Measurements from ENCODE around the gene PRKN.

Gene PRKN

GRCh38 chr6:161813156-161813555 is 914.4 kb downstream of the PRKN start:
- TF ChIP-seq ZFX (IDR thresholded peaks at IDR 0.05; ENCODE audit: borderline replicate concordance) = no peak
- no peak for TF ChIP-seq CTCF (IDR thresholded peaks at IDR 0.05)
- H3K27ac ChIP-seq = no peak overlapping the region

- H3K27ac ChIP-seq = no peak overlapping the region
- TF ChIP-seq CTCF (IDR thresholded peaks at IDR 0.05) = no peak
- TF ChIP-seq ZFX (IDR thresholded peaks at IDR 0.05; ENCODE audit: borderline replicate concordance) = no peak
Measured at GRCh38 chr6:161809971-161810370, 917.6 kb downstream of the PRKN start.

- TF ChIP-seq CTCF (IDR thresholded peaks at IDR 0.05) (no peak), ZFX (IDR thresholded peaks at IDR 0.05; ENCODE audit: borderline replicate concordance) (no peak)
Measured at GRCh38 chr6:161804838-161805237, 922.7 kb downstream of the PRKN start.

GRCh38 chr6:161803131-161803530 is 924.4 kb downstream of the PRKN start:
- H3K27ac ChIP-seq = no peak overlapping the region
- TF ChIP-seq ZFX (IDR thresholded peaks at IDR 0.05; ENCODE audit: borderline replicate concordance) (no peak), CTCF (IDR thresholded peaks at IDR 0.05) (no peak)

More at GRCh38 chr6:161804838-161805237, 922.7 kb downstream of the PRKN start:
- no peak overlapping the region for H3K27ac ChIP-seq

GRCh38 chr6:161802231-161802630 is 925.3 kb downstream of the PRKN start:
- H3K27ac ChIP-seq = no peak overlapping the region

GRCh38 chr6:161798844-161799394 is 928.6 kb downstream of the PRKN start:
- no peak overlapping the region for H3K27ac ChIP-seq
- no peak for TF ChIP-seq ZFX (IDR thresholded peaks at IDR 0.05; ENCODE audit: borderline replicate concordance)
- TF ChIP-seq CTCF (IDR thresholded peaks at IDR 0.05) = no peak

More at GRCh38 chr6:161802231-161802630, 925.3 kb downstream of the PRKN start:
- TF ChIP-seq CTCF (IDR thresholded peaks at IDR 0.05) = no peak
- TF ChIP-seq ZFX (IDR thresholded peaks at IDR 0.05; ENCODE audit: borderline replicate concordance) = no peak

- TF ChIP-seq ZFX (IDR thresholded peaks at IDR 0.05; ENCODE audit: borderline replicate concordance) (no peak), CTCF (IDR thresholded peaks at IDR 0.05) (no peak)
- no peak overlapping the region for H3K27ac ChIP-seq
Measured at GRCh38 chr6:161796681-161797080, 930.9 kb downstream of the PRKN start.

All from 22Rv1 (cell line).